HepG2 (cell line): Measurements from ENCODE around the gene DNAJA3. TPM values are rescaled to one million over a fixed set of nuclear protein-coding genes. Genes with fewer than 3 reads are reported as not detected.

Source experiments
- ATAC-seq: fragments of 200-7000 bp; cut with Tn5 transposase; 3 replicates; pipeline ENCODE4 v1.9.1; 2020; ENCODE audit warnings: mild to moderate bottlenecking, moderate library complexity
- BruUV-seq: library from RNA; stranded (reverse); fragments of 400-500 nt; replicated peaks from 2 replicates; lab custom pipeline; 2021; lab: Mats Ljungman, UMichigan
- CTCF ChIA-PET: fragments of 300-600 bp; formaldehyde crosslinking; extraction: SDS; loops from one replicate; lab custom pipeline; 2021; ENCODE audit warnings: low total read pairs, inconsistent platforms, low intra/inter-chr PET ratio; lab: Yijun Ruan, JAX
- POLR2A ChIA-PET: fragments of 350-600 bp; sonication (Branson Sonifier 250); formaldehyde crosslinking; loops from one replicate; lab custom pipeline; 2020; ENCODE audit warnings: antibody characterized with exemption, inconsistent platforms; lab: Yijun Ruan, JAX
- DNase-seq: peaks from one replicate; pipeline ENCODE4 v3.0.0-alpha.2; 2015; ENCODE audit warnings: low spot score
- FAIRE-seq: peaks from 3 replicates; lab custom pipeline; 2011; peaks lifted over from hg19 to GRCh38; lab: Jason Lieb, UNC
- H2AFZ ChIP-seq: one replicate; pipeline ENCODE4 v1.6.1; 2011; ENCODE audit warnings: low read length, inconsistent platforms
- H3K27ac ChIP-seq: fragments of 300-600 bp; 3 replicates; pipeline ENCODE4 v1.8.0; 2011; ENCODE audit warnings: mixed run types, mild to moderate bottlenecking, mixed read lengths, low read length, inconsistent platforms; ENCODE audit not compliant: insufficient read depth; ENCODE audit errors: extremely low read length
- H3K27me3 ChIP-seq, 2 experiments: fragments of 200-600 bp in 1 of 2; 2 replicates in 1 of 2; 3 replicates in 1 of 2; pipeline versions ENCODE4 v1.6.0 to v1.8.0; 2011; ENCODE audit warnings: low read length in 2 of 2, mild to moderate bottlenecking in 2 of 2, moderate library complexity in 2 of 2, inconsistent platforms in 1 of 2; ENCODE audit not compliant: insufficient read depth in 2 of 2, control insufficient read depth in 1 of 2
- H3K36me3 ChIP-seq, 2 experiments: fragments of 200-600 bp in 1 of 2; replicated peaks in 1 of 2; 2 replicates in 1 of 2; 3 replicates in 1 of 2; pipeline versions ENCODE4 v1.5.1 to v1.8.0; 2011; ENCODE audit warnings: low read length in 2 of 2, inconsistent platforms in 1 of 2; ENCODE audit not compliant: insufficient read depth in 2 of 2, control insufficient read depth in 1 of 2
- H3K4me1 ChIP-seq: 2 replicates; pipeline ENCODE4 v1.5.1; 2012; ENCODE audit warnings: low read length, inconsistent platforms; ENCODE audit not compliant: insufficient read depth
- H3K4me2 ChIP-seq: 2 replicates; pipeline ENCODE4 v1.6.0; 2011; ENCODE audit warnings: low read depth, low read length, inconsistent platforms
- H3K4me3 ChIP-seq, 3 experiments: fragments of 200-600 bp in 1 of 3; sonication (generic), shearing (Covaris generic) in 1 of 3; replicated peaks in 1 of 3; 2 replicates each; pipeline ENCODE4 v1.5.1; 2011 to 2016; ENCODE audit warnings: low read length in 3 of 3, inconsistent platforms in 2 of 3, low read depth in 2 of 3, mild to moderate bottlenecking in 2 of 3, control low read depth in 1 of 3, mixed read lengths in 1 of 3; ENCODE audit not compliant: insufficient read depth in 1 of 3
- H3K79me2 ChIP-seq: one replicate; pipeline ENCODE4 v1.6.1; 2011; ENCODE audit warnings: low read length, inconsistent platforms; ENCODE audit not compliant: insufficient read depth
- H3K9ac ChIP-seq: 2 replicates; pipeline ENCODE4 v1.6.0; 2011; ENCODE audit warnings: mild to moderate bottlenecking, low read depth, low read length, inconsistent platforms; ENCODE audit not compliant: insufficient read depth
- H3K9me3 ChIP-seq: 2 replicates; pipeline ENCODE4 v1.5.1; 2012; ENCODE audit warnings: mild to moderate bottlenecking, low read length
- H4K20me1 ChIP-seq: 2 replicates; pipeline ENCODE4 v1.6.0; 2011; ENCODE audit warnings: inconsistent platforms, mild to moderate bottlenecking, low read length, moderate library complexity; ENCODE audit not compliant: insufficient read depth
- DMAP1 ChIP-seq: IDR thresholded peaks from 2 replicates; pipeline ENCODE4 v1.6.1; 2016
- FOXC1 ChIP-seq: sonication (generic); formaldehyde crosslinking; IDR thresholded peaks from 2 replicates; pipeline ENCODE4 v1.8.0; 2022; ENCODE audit warnings: mild to moderate bottlenecking, missing genetic modification reagents, borderline replicate concordance
- FOXK2 ChIP-seq: fragments of 450-650 bp; IDR thresholded peaks from 2 replicates; pipeline ENCODE4 v1.6.1; 2016
- GATA4 ChIP-seq: sonication (generic); IDR thresholded peaks from 2 replicates; pipeline ENCODE4 v1.6.1; 2016; ENCODE audit warnings: antibody characterized with exemption, low read depth, borderline replicate concordance
- KLF12 ChIP-seq: sonication (generic); formaldehyde crosslinking; IDR thresholded peaks from 2 replicates; pipeline ENCODE4 v1.4.0; 2020; ENCODE audit warnings: missing genetic modification reagents, borderline replicate concordance
- MXD4 ChIP-seq: IDR thresholded peaks from 2 replicates; pipeline ENCODE4 v1.6.1; 2016; ENCODE audit warnings: mild to moderate bottlenecking, missing biosample characterization, missing genetic modification reagents
- NCOA1 ChIP-seq: sonication (generic); formaldehyde crosslinking; IDR thresholded peaks from 2 replicates; pipeline ENCODE4 v1.9.0; 2021; ENCODE audit warnings: missing genetic modification reagents
- TAF15 ChIP-seq: fragments of 200-400 bp; formaldehyde crosslinking; IDR thresholded peaks from one replicate; pipeline ENCODE4 v1.6.1; 2018; ENCODE audit warnings: mild to moderate bottlenecking, low read depth, low read length; ENCODE audit not compliant: poor library complexity, severe bottlenecking
- ZBED4 ChIP-seq: sonication (generic); formaldehyde crosslinking; IDR thresholded peaks from 2 replicates; pipeline ENCODE4 v1.4.0; 2020; ENCODE audit warnings: missing genetic modification reagents, borderline replicate concordance
- ZKSCAN8 ChIP-seq: IDR thresholded peaks from 2 replicates; pipeline ENCODE4 v1.6.1; 2016; ENCODE audit warnings: borderline replicate concordance, missing genetic modification reagents, missing compliant biosample characterization
- ZNF17 ChIP-seq: sonication (generic); formaldehyde crosslinking; IDR thresholded peaks from 2 replicates; pipeline ENCODE4 v1.5.0; 2020; ENCODE audit warnings: mild to moderate bottlenecking, missing genetic modification reagents
- ZNF337 ChIP-seq: sonication (generic); formaldehyde crosslinking; IDR thresholded peaks from 2 replicates; pipeline ENCODE4 v1.5.1; 2020; ENCODE audit warnings: missing genetic modification reagents, low read depth, mild to moderate bottlenecking, borderline replicate concordance
- ZNF546 ChIP-seq: sonication (generic); formaldehyde crosslinking; conservative IDR thresholded peaks from 2 replicates; pipeline ENCODE4 v1.8.1; 2023; ENCODE audit warnings: mild to moderate bottlenecking, missing genetic modification reagents
- ZNF772 ChIP-seq: sonication (generic); formaldehyde crosslinking; IDR thresholded peaks from 2 replicates; pipeline ENCODE4 v1.5.0; 2020; ENCODE audit warnings: mild to moderate bottlenecking, missing genetic modification reagents
- ZNF850 ChIP-seq: sonication (generic); formaldehyde crosslinking; conservative IDR thresholded peaks from 2 replicates; pipeline ENCODE4 v1.9.0; 2021; ENCODE audit warnings: mild to moderate bottlenecking, missing genetic modification reagents
- WGBS: methylation state at CpG from one replicate; pipeline ENCODE4 v1.1.6; 2017; ENCODE audit warnings: low lambda C conversion rate; 5-methylcytosine and 5-hydroxymethylcytosine counted together
- in situ Hi-C: cut with HindIII; loops from 2 replicates; pipeline ENCODE4 v1.10.0; 2017; ENCODE audit warnings: low pct_unique_long_range_greater_than_20kb; ENCODE audit not compliant: extremely low pct_ligation_motif_present
- intact Hi-C: fragments of 100-400 bp; cut with micrococcal nuclease; formaldehyde crosslinking; loops from one replicate; pipeline ENCODE4 v1.10.0; 2022; ENCODE audit not compliant: unreplicated experiment
- polyA plus RNA-seq, 8 experiments: library from polyadenylated mRNA; depleted of rRNA in 3 of 8; stranded (reverse) in 7 of 8; unstranded in 1 of 8; fragments of >200 nt; fragmentation: Illumina TruSeq in 4 of 8; extraction: Trizol in 4 of 8; gene quantifications; 2 replicates each; pipeline versions ENCODE4 v1.2.1 to v1.2.3, GENCODE V29; 2011 to 2016; ENCODE audit warnings: low read depth in 4 of 8, missing spikeins in 1 of 8, mixed read lengths in 1 of 8; ENCODE audit not compliant: insufficient read depth in 1 of 8
- total RNA-seq, 5 experiments: library from RNA; depleted of rRNA; stranded (reverse); fragments of >200 nt; fragmentation: Illumina TruSeq; extraction: Trizol; gene quantifications; 2 replicates each; pipeline ENCODE4 v1.2.3, GENCODE V29; 2016; ENCODE audit warnings: low read depth in 1 of 5

DNAJA3 gene
- total and polyA plus RNA-seq, 2 of the 13 experiments (the other 11 are each of a cell fraction or from before 2014, with no cell fraction given): 77.0 to 83.3 TPM

- TF ChIP-seq TAF15: no peak
- no peak for TF ChIP-seq ZKSCAN8
- no peak for TF ChIP-seq ZNF337 (CRISPR knock-in tag)
- TF ChIP-seq ZNF546 (CRISPR knock-in tag): no peak
- no peak for TF ChIP-seq ZNF17
- no peak for TF ChIP-seq FOXC1
- TF ChIP-seq FOXK2: no peak
- TF ChIP-seq MXD4 (CRISPR knock-in tag): no peak
- TF ChIP-seq ZBED4: no peak
- TF ChIP-seq ZNF772 (CRISPR knock-in tag): no peak
- no peak for TF ChIP-seq NCOA1 (CRISPR knock-in tag)
- TF ChIP-seq KLF12 (CRISPR knock-in tag): no peak
- no peak for TF ChIP-seq GATA4
- TF ChIP-seq ZNF850 (CRISPR knock-in tag): no peak
- TF ChIP-seq DMAP1: no peak
- in situ Hi-C loops (loop anchor here (5.0 kb wide), 1 partner anchor 35 kb away; the partner anchor contains the start of gene PAM16), intact Hi-C loops (no loop called here)
- no peak overlapping the region for H3K27ac ChIP-seq
- H3K36me3 ChIP-seq: peaks cover 4 to 8% of the 10 kb centered on the region in 2 experiments; a peak in 4 of 5 replicates
- no peaks in the 10 kb centered on the region for H3K9me3 ChIP-seq
- no peak overlapping the region for H3K4me2 ChIP-seq
- ChIA-PET POLR2A (interaction anchor here (0.7 to 1.4 kb wide), 3 partner anchors 17 to 114 kb away, joined by 3 read pairs; partner anchors contain the start of gene TFAP4), CTCF (no interaction called here)
- H3K9ac ChIP-seq: no peak overlapping the region
- H4K20me1 ChIP-seq: peaks cover 8% of the 10 kb centered on the region
- 100% methylated on average over 6 of the region's 10 CpGs for WGBS
- H3K4me1 ChIP-seq: peaks cover 20% of the 10 kb centered on the region
- H3K27me3 ChIP-seq: no peaks in the 10 kb centered on the region
- DNase-seq (no peak), FAIRE-seq (no peak), ATAC-seq (no peak; the same call in 1 of the 3 replicates)
- H3K79me2 ChIP-seq: no peaks in the 10 kb centered on the region
- no peak overlapping the region for H3K4me3 ChIP-seq
- no peak overlapping the region for H2AFZ ChIP-seq
- BruUV-seq: TSS peak; percentile 34
Observed at GRCh38 chr16:4386951-4387565, 38.6 kb upstream of the DNAJA3 start.
